Germinal center (tissue), 1 donor: Measurements from ENCODE around the gene BASP1.
A peak's percentile ranks its signal among the peaks of the same experiment; 100 is the strongest.
"Not testable (repeated sequence)": the region's sequence is repeated elsewhere in the genome, so short reads cannot be mapped to it uniquely, and the experiment has no call there.

ENCODE experiments used
- DNase-seq: peaks from one replicate; pipeline ENCODE4 v3.0.0; 2012; ENCODE audit warnings: mixed read lengths, low spot score

The BASP1 gene

DNA sequence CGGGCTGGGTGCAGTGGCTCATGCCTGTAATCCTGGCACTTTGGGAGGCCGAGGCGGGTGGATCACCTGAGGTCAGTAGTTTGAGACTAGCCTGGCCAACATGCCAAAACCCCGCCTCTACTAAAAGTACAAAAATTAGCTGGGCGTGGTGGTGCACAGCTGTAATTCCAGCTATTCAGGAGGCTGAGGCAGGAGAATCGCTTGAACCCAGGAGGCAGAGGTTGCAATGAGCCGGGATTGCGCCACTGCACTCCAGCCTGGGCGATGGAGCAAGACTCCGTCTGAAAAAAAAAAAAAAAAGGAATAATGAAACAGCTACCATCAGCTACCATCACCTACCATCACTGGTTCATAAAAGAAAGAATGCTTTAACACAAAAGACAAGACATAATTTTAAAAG, 25.9 kb upstream of the BASP1 start:
- DNase-seq = not testable (repeated sequence)

DNA sequence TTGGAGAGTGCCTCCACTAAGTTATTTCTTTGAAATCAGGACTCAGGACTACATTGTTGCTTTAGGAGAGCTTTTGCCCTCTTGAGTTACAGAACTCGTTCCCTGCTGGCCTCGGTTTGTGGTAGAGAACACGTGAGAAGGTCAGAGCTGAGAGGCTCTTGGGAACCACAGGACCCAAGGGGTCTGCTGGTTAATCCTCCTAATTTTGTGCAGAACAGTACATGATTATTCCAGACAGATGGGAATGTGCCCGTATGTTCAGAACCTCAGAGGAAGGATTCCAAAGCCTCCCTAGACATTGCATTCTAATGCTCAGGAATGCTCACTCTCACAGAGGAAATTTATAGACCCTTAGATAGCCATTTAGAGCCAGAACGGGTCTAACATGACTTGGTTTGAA, 25.2 kb upstream of the BASP1 start:
- DNase-seq = no peak

DNA sequence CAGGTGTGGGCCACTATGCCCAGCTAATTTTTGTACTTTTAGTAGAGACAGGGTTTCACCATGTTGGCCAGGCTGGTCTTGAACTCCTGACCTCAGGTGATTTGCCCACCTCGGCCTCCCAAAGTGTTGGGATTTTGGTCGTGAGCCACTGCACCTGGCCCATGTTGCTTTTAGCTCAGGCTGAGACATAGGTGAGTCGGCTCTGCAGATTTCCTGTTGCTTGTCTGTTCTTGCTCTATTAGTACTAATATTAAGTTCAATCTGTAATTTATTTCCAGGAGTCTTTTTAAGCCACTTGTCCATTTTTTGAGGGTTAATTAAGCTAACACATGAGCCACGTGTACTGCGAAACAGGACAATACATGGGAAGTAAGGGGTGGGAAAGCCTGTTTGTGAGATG, 21.4 kb upstream of the BASP1 start:
- DNase-seq = no peak

DNA sequence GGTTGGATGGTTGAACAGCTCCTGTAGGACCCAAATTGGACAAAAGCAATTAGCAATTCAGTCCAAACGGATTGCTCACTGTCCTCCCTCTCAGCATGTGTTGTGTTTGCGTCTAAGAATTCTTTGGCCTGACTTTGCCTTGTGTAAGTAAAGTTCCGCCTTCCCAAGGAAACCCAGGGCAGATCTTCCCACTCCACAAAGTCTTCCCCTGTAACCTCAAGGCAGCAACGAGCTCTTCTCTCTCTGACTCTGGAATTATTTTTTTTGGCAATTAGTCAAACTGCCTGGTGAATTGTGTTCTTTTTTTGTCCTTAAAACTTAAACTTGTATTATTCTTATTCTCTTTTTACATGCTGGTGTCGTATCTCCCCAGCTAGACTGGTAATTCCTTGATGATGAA, 20.7 kb upstream of the BASP1 start:
- no peak for DNase-seq

DNA sequence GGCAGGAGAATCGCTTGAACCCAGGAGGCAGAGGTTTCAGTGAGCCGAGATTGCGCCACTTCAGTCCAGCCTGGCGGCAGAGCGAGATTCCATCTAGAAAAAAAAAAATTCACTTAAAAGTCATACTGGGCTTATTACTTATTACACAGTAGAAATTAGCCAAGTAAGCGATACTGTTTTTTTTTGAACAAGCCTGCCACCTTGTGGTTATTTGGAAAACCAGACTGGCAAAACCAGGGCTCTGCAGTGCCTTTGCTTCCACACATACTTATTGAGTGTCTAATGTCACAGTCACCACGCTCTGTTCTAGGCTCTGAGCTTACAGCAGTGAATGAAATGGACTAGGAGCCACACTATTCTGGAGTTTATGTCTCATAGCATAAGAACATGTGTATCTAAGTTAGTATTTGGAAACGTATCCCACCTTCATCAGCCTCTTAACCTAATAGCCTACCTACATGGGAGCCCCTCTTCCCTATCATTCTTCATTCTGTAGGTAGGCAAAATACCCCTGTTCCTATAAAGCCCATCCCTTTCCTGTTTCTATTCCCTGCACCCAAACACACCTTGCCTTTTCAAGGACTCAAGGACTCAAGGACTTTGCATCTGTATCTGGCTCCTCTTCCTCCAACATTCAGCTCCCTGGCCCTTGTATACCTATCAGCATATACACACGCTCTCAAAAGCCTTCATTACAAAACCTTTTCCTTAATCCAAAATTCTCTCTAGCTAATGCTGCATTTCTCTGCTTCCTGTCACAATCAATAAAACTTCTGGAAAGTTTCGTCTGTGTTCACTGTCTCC, 13.9 kb upstream of the BASP1 start:
- peak; percentile 76 for DNase-seq

DNA sequence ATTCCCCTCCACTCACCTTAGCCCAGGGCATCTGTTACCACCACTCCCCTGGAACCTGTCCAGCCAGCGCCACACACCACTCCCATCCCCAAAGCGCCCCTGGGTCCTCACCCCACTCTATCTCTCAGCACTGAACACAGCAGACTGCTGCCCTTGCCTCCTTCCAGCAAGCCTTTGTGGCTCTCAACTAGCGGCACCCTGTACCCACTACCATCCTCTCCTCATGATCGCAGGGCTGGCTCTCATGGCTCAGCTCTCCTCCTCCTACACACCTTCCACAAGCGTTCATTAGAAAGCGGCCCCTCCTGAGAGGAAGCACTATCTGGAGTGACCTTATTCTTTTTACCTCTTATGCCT, 13.3 kb upstream of the BASP1 start:
- no peak for DNase-seq

DNA sequence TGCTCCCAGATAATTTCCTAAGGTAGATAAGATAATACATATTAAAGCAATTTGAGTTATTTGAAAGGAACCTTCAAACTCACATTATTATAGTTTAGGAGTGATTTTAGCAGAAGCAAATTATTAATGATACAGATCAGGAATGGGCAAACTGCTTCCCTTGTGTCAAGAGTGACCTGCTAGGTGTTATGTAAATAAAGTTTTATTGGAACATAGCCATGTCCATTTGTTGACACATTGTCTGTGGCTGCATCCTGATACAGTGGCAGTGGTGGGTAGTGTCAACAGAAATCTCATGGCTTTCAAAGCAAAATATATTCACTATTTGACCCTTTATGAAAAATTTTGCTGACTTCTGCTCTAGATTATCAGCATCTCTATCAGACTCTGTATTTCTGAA, 11.4 kb upstream of the BASP1 start:
- DNase-seq = no peak

DNA sequence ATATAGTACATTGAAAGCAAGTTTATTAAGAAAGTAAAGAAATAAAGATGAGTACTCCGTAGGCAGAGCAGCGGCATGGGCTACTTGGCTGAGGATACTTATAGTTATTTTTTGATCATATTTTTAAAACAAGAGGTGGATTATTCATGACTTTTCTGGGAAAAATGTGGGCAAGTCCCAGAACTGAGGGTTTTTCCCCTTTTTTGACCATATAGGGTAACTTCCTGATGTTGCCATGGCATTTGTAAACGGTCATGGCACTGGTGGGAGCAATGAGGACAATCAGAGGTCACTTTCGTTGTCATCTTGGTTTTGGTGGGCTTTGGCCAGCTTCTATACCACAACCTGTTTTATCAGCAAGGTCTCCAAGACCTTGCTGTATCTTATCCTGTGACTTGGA, 5.2 kb upstream of the BASP1 start:
- DNase-seq = no peak

DNA sequence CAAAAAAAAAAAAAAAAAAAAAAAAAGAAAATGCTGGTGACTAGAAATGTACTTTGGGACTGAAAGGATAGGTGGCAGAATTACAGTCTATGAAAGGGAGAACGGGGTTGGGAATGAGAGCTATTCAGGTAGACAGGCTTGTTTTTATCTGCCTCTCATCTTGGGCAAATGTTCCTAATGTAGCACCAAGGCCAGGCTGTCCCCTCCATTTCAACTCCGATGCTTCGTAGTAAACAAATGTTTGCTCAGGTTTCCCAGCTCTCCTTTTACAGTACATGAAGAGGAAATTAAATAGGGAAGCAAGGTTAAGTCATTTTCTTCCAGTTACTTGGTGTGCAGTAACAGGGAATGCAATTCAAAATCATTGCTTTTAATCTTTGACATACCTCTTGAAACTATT, 4.4 kb upstream of the BASP1 start:
- no peak for DNase-seq

DNA sequence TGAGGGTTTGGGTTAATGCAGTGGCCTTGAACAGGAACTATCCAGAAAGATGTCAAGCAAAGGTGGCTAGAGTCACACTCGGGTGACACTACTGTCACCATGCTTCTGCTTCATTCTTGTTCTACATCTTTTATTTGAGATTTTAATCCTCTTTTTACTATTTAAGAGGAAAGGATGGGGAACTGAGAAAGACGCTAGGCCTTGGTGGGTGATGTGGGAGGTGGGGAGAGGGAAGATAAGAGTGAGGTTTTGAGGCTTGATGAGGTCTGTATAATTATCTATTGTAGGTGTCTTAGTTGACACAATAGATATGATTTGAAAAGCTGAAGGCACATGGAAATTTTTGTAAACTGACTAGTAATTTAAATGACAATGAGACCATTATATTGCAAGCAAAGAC, 3.5 kb upstream of the BASP1 start:
- DNase-seq = no peak

DNA sequence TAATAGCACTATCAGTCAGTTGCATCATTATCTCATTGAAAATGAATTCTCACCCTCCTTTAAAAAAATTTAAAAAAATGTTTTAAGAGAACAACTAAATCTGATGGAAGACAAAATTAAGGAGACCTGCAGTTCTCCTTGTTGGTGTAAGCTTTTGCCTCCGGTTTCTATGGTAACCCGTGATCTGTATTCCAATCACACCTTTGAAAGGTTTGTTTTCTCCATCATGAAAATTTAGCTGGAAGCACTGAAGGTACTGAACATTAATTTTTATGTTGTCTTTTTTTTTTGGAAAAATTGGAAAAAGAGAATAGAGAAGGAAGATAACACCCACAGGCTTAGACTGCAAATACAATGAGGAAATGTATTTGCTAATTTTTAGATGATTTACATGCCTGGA, 2.5 kb upstream of the BASP1 start:
- DNase-seq = no peak

DNA sequence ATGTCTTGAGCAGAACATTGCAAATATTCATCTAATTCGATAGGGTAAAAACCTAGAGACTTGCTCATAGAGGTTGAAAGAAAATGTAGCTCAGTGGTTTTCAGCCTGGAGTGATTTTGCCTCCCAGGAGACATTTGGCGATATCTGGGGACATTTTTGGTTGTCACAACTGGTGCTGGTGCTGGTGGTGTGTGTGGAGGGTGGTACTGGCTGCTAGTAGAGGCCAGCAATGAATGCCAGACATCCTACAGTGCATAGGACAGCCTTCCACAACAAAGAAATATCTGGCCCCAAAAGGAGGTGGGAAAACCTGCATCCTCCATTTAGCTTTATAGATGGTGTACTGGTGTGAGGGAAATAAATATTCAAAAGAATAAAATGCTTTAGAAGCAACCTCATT, 2.1 kb upstream of the BASP1 start:
- no peak for DNase-seq

DNA sequence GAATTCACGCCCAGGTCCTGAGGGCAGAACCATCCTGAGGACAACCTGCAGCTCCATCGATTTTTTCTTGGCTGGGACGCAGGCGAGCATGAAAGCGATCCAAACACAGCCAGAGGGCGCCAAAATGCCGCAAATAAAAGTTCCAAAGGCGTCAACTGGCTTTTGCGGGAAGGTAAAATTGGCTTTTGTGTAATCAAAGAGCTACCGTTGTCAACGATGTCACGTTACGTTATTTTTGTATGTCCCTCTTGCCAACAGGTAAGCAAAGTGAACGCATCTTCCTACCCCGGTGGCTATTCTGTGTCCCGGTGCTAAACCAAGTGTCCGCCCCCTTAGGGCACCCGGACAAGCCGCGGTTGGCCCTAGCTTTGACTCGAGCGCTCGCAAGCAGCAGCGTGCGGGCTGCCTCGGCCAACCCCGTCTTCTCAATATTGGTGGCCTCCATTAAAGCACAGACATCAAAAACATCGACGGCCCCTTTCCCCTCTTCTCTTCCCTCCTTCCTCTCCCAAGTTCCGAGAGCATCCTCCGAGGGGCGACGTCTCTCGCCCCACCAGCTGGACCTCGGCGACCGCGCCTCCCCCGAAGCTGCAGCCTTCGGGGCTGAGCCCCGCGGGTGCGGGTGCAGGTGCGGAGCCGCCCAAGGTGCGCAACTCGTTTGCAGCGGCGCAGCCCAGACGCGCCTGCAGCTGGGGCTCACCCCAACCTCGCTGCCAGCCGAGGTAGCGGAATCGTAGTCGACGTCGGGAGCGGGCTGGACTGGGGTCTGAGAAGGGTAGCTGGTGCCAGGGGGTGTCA, 1.1 kb upstream of the BASP1 start:
- peak; percentile 69 for DNase-seq

DNA sequence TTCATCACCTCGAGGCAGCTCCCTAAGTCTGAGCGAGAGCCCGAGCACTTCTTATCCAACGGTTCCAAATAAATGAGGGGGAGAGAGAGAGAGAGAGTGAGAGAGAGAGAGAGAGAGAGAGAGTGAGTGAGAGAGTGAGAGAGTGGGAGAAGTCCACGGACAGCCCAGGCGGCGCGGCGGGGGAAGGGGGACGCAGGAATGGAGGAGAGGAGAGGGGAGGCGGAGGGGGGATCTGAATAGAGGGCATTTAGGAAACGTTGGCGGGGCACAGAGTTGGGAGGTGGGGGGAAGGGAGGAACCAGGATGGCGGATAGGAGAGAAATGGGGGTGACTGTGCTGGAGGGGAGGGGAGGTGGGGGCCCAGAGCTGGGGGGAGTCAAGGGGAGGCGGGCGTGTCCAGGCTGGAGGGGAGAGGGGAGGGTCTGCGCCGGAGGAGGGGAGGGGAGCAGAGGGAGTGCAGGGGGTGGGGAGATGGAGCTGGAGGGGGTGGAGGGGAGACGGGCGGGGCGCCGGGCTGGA, 398 bp upstream of the BASP1 start:
- no peak for DNase-seq

DNA sequence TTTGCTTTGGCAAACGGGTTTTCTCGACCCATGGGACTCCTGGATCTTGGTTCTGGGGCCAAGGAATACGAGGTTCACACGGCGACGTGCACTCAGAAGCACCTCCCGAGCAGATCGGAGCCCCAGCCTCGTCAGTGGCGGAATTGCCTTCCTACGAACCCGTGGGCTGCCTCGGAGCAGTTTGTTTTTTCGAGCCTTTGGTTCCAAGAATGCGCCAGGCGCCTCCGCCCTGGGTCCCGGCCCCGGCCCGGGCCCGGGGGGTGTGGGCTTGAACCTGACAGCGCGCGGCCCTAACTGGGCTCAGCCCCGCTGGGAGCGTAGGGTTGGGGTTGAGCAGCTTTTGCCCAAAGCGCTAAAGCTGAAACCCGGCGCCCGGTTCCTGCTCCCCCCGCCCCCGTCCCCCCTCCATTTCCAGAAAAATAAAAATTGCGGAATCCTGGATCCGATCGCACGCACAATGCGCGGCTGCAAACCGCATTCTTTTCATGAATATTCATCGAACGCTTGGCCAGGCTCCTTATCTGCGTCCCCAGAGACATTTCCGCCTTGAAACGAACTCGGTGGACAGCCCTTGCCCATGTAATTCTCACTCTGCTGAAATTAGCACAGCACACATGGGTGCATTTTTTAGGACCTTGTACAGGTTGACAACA, 1.0 kb downstream of the BASP1 start:
- DNase-seq = peak; percentile 45

DNA sequence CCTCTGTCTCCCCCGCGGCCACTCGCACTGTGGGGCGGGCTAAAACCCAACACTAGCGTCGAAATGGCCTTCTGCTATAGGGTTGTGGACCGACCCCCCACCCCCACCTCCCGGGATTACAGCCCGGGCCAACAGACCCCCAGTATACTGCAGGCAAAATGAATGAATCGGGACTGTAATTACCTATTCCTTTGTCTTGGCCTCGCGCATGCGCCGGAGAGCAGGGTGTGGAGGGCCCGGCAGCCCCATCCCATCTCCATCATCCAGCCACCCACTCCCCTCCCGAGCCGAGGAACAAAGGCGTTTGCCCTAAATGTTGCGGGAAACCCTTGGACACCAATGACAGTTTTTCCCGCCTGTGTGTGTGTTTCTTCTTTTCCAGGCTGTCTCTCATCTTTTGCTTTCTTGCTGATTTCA, 1.6 kb downstream of the BASP1 start:
- DNase-seq = peak; percentile 32

DNA sequence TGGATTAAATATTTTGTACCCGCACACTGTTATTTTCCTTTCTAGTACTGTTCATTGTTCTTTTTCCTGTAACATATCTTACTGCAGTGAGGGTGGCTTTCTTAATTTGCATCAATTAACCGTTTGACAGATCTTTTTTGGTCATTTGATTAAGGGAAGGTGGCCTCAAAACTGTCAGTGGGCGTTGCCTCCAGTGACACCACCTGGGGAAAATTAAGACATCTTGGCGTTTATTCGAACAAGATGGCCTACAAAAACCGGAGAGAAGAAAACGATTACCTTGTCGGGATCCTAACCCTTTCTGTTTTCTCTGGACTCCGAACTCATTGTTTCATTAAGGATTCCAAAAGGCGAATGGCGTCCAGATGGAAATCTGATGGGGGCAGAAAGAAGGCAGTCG, 2.0 kb downstream of the BASP1 start:
- peak; percentile 19 for DNase-seq

DNA sequence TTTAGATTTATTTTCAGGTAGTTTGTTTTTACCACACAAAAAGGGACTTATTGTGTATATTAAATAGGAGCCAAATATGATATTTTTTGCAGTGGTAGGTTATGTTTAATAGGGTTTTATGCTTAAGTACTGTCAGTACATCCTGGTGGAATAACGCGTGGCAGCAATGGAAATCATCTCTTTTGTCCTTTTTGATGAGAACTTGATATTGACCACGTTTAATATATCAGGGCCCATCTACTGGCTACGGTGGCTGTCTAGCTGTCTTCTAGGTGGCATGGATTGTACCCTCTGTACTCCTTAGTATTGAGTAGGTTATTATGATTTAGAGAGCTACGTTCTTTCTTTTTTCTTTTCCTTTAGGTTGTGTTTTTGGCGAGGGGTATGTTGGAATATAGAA, 2.6 kb downstream of the BASP1 start:
- no peak for DNase-seq

DNA sequence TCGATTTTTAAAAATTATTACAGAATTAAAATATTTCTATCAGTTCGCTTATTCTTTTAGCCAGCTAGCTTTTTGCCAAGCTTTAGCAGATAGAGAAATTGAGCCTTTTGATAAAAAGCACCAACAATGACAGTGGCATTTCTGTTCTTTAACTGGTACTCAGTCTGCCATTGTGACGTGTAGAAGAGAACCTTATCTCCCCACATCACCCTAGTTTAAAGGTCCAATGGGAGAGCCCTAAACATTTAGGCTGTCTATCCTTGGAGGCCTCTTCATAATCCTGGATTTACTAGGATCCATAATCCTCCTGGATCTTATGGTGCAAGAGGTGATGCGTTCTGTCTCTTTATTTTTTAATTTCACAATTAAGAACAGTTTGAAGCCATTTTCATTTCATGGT, 3.0 kb downstream of the BASP1 start:
- no peak for DNase-seq

DNA sequence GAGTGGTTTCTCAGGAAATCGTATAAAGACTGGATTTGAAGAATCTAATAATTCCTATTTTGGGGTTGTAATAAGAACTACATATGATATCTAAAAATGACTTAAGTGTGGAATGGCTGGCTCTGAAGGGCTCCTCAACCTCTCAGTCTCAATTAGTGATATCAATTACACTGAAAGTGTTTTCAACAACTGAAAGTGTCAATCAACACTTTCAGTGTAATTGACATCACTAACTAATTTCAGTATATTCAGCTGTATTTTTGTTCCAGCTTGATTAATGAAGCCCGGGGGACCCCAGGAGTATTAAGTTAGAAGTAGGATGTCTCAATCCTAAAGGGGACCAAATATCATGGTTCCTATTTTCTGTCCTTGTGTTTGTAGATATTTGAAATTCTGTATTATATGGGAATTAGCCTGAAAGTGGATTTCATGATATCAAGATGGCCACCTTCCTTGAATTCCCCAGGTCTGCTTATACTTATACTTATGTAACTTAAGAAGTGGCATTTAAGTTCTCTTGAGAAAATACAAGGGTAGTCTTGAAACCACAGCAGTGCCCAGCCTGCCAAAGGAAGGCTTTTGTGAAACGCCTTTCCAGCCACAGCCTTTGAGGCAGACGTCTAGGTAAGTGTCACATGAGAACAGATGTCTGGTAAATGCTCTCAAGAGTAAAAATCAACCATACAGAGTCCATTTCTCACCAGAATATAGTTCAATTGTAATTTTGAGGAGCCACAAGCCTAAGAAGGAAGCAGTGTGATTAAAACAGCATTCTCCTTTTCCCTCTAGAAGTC, 4.6 kb downstream of the BASP1 start:
- no peak for DNase-seq

DNA sequence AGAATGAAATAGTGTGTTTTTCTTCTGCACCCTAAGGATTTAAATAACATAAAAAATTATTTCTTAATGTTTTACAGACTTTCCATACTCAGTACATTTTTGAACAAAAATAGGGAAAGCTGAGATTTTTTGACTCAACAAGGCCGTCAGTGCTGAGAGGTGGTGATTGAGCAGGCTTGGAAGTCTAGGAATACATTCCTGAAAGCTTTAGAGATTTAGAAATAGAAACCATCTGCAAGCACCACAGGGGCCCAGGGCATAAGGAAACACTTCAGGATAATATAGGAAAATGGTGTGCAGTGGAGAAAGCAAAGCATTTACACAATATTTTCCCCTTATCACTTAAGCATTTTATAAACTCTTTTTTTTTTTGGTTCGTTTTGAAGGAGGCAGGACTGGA, 5.2 kb downstream of the BASP1 start:
- no peak for DNase-seq
